GM23338 (cell line): ENCODE data around the gene ASCL5. TPM values are rescaled to one million over a fixed set of nuclear protein-coding genes. Genes with fewer than 3 reads are reported as not detected.

Source experiments
- ATAC-seq: fragments of 200-7000 bp; cut with Tn5 transposase; 3 replicates; pipeline ENCODE4 v1.9.1; 2020
- DNase-seq: peaks from one replicate; pipeline ENCODE4 v3.0.0-alpha.2; 2015; ENCODE audit warnings: low spot score
- H2AFZ ChIP-seq: fragments of 200-600 bp; sonication (generic); 2 replicates; pipeline ENCODE4 v1.8.0; 2016; ENCODE audit warnings: antibody characterized with exemption, mild to moderate bottlenecking, moderate library complexity
- H3F3A ChIP-seq: fragments of 200-600 bp; sonication (generic); replicated peaks from 2 replicates; pipeline ENCODE4 v1.8.0; 2017; ENCODE audit warnings: antibody characterized with exemption, mixed run types, low read depth
- H3K27ac ChIP-seq: fragments of 200-600 bp; sonication (generic); 2 replicates; pipeline ENCODE4 v1.6.1; 2016; ENCODE audit warnings: low read depth
- H3K27me3 ChIP-seq: fragments of 200-600 bp; sonication (generic); 2 replicates; pipeline ENCODE4 v1.8.0; 2016; ENCODE audit warnings: mild to moderate bottlenecking, mixed run types, moderate library complexity; ENCODE audit not compliant: insufficient read depth
- H3K36me3 ChIP-seq: fragments of 200-600 bp; sonication (generic); 2 replicates; pipeline ENCODE4 v1.8.0; 2016; ENCODE audit warnings: mild to moderate bottlenecking; ENCODE audit not compliant: insufficient read depth
- H3K4me1 ChIP-seq: fragments of 200-600 bp; sonication (generic); 2 replicates; pipeline ENCODE4 v1.8.0; 2016; ENCODE audit warnings: mild to moderate bottlenecking, moderate library complexity; ENCODE audit not compliant: insufficient read depth
- H3K4me2 ChIP-seq: fragments of 200-600 bp; sonication (generic); 2 replicates; pipeline ENCODE4 v1.7.1; 2017; ENCODE audit warnings: mixed run types
- H3K4me3 ChIP-seq: fragments of 200-600 bp; sonication (generic); 2 replicates; pipeline ENCODE4 v1.6.1; 2016; ENCODE audit warnings: mixed run types
- H3K79me2 ChIP-seq: fragments of 200-600 bp; sonication (generic); replicated peaks from 2 replicates; pipeline ENCODE4 v1.8.0; 2017; ENCODE audit warnings: mild to moderate bottlenecking; ENCODE audit not compliant: insufficient read depth
- H3K9me2 ChIP-seq: fragments of 200-600 bp; sonication (generic); 2 replicates; pipeline ENCODE4 v1.8.0; 2017; ENCODE audit not compliant: insufficient read depth
- H4K20me1 ChIP-seq: fragments of 200-600 bp; sonication (generic); replicated peaks from 2 replicates; pipeline ENCODE4 v1.8.0; 2017; ENCODE audit warnings: mild to moderate bottlenecking; ENCODE audit not compliant: insufficient read depth
- H3K27ac Mint-ChIP-seq: 2 replicates; pipeline ENCODE4 v1.8.0; 2020; ENCODE audit warnings: inconsistent platforms, mild to moderate bottlenecking, moderate library complexity, mixed read lengths
- H3K27me3 Mint-ChIP-seq: 3 replicates; pipeline ENCODE4 v1.8.0; 2022; ENCODE audit warnings: low read depth, mild to moderate bottlenecking, moderate library complexity, mixed read lengths, inconsistent platforms; ENCODE audit not compliant: insufficient read depth, poor library complexity
- H3K36me3 Mint-ChIP-seq: 3 replicates; pipeline ENCODE4 v1.8.0; 2021; ENCODE audit warnings: low read depth, mild to moderate bottlenecking, inconsistent platforms, moderate library complexity, mixed read lengths
- H3K4me1 Mint-ChIP-seq: 3 replicates; pipeline ENCODE4 v1.8.0; 2020; ENCODE audit warnings: mild to moderate bottlenecking, inconsistent platforms, mixed read lengths
- H3K4me3 Mint-ChIP-seq: 3 replicates; pipeline ENCODE4 v1.8.0; 2021; ENCODE audit warnings: moderate library complexity, mild to moderate bottlenecking, inconsistent platforms, mixed read lengths
- H3K9me3 Mint-ChIP-seq: 3 replicates; pipeline ENCODE4 v1.8.0; 2020; ENCODE audit warnings: moderate library complexity, mild to moderate bottlenecking, inconsistent platforms, mixed read lengths
- EZH2phosphoT487 ChIP-seq: fragments of 200-600 bp; sonication (generic); IDR thresholded peaks from one replicate; pipeline ENCODE4 v1.8.1; 2018; ENCODE audit warnings: antibody characterized with exemption; ENCODE audit not compliant: unreplicated experiment
- JUNB ChIP-seq: IDR thresholded peaks from one replicate; pipeline ENCODE4 v1.6.1; 2016; ENCODE audit warnings: antibody characterized with exemption; ENCODE audit not compliant: unreplicated experiment
- POLR2AphosphoS5 ChIP-seq: IDR thresholded peaks from 2 replicates; pipeline ENCODE4 v1.6.1; 2016; ENCODE audit warnings: antibody characterized with exemption, low read depth
- REST ChIP-seq: IDR thresholded peaks from one replicate; pipeline ENCODE4 v1.6.1; 2018; ENCODE audit warnings: antibody characterized with exemption; ENCODE audit not compliant: unreplicated experiment
- ZNF462 ChIP-seq: fragments of 250-450 bp; sonication (Bioruptor Pico); IDR thresholded peaks from 2 replicates; pipeline ENCODE4 v1.5.0; 2020; ENCODE audit warnings: mild to moderate bottlenecking, moderate library complexity
- polyA plus RNA-seq: library from polyadenylated mRNA; unstranded; fragments of >200 nt; fragmentation: Nextera tagmentation; extraction: Ambion mirVana; gene quantifications from 2 replicates; pipeline ENCODE4 v1.2.1, GENCODE V29; 2016
- total RNA-seq: library from RNA; depleted of rRNA; stranded (reverse); fragments of >200 nt; shearing (Covaris generic); gene quantifications from 2 replicates; pipeline ENCODE4 v1.2.3, GENCODE V29; 2014

Gene ASCL5
- total and polyA plus RNA-seq, 2 experiments from 2014 or later, result not detected

GRCh38 chr1:201104141-201104540 is 22.8 kb downstream of the ASCL5 start (continued):
- TF ChIP-seq EZH2phosphoT487 (no peak), JUNB (no peak), REST (no peak), POLR2AphosphoS5 (no peak)

GRCh38 chr1:201103666-201104065 is 23.3 kb downstream of the ASCL5 start:
- H3K27ac Mint-ChIP-seq, result no peak overlapping the region

More at GRCh38 chr1:201103666-201104065, 23.3 kb downstream of the ASCL5 start:
- Mint-ChIP-seq H3K4me3 (no peak overlapping the region), H3K9me3 (no peaks in the 10 kb centered on the region), H3K36me3 (no peaks in the 10 kb centered on the region), H3K27me3 (peaks cover 14% of the 10 kb centered on the region), H3K4me1 (peaks cover 14% of the 10 kb centered on the region; the same call in 2 of the 3 replicates)
- TF ChIP-seq POLR2AphosphoS5, result no peak
- no peak for TF ChIP-seq ZNF462 (CRISPR knock-in tag)
- Histone ChIP-seq H3K27me3 (no peaks in the 10 kb centered on the region), H3K27ac (no peak overlapping the region), H3K4me3 (no peak overlapping the region), H3K9me2 (no peaks in the 10 kb centered on the region), H4K20me1 (no peaks in the 10 kb centered on the region), H2AFZ (no peak overlapping the region), H3K4me1 (0 out of 2 replicates have a peak, but pooled peaks cover 5% of the 10 kb centered on the region), H3K79me2 (no peaks in the 10 kb centered on the region), H3K36me3 (no peaks in the 10 kb centered on the region), H3K4me2 (no peak overlapping the region), H3F3A (no peaks in the 10 kb centered on the region)
- DNase-seq, result no peak
- no peak; the same call in 2 of the 3 replicates for ATAC-seq
